Measurements from ENCODE around the gene HOXD9. TPM values are rescaled to one million over a fixed set of nuclear protein-coding genes. Genes with fewer than 3 reads are reported as not detected.

HOXD9 gene
- total RNA-seq, 1 donor from 2014 or later: not detected

- no peak for DNase-seq (ENCODE audit: extremely low spot score, unreplicated experiment)
- peak overlapping the region; percentile 16 for H3K27ac Mint-ChIP-seq (ENCODE audit: unreplicated experiment)
- no peaks in the 10 kb centered on the region for H3K9me3 Mint-ChIP-seq (ENCODE audit: unreplicated experiment)
- peaks cover 29% of the 10 kb centered on the region for H3K4me1 Mint-ChIP-seq (ENCODE audit: unreplicated experiment)
- no peaks in the 10 kb centered on the region for H3K36me3 Mint-ChIP-seq (ENCODE audit: unreplicated experiment)
- H3K27me3 Mint-ChIP-seq (ENCODE audit: unreplicated experiment): peaks cover 87% of the 10 kb centered on the region
- no peak for TF ChIP-seq CTCF (IDR thresholded peaks at IDR 0.05)
- H3K4me3 Mint-ChIP-seq (ENCODE audit: unreplicated experiment): no peak overlapping the region
These were observed 39.4 kb upstream of the HOXD9 start for GRCh38 chr2:176082824-176083751.

GRCh38 chr2:176083796-176084261, 38.7 kb upstream of the HOXD9 start, which contains the start of gene EVX2:
EVX2 (minus strand) TSS chr2:176083962; CDS start chr2:176083776, 186 bp downstream.
- H3K9me3 Mint-ChIP-seq (ENCODE audit: unreplicated experiment): no peaks in the 10 kb centered on the region
- H3K27ac Mint-ChIP-seq (ENCODE audit: unreplicated experiment): peak within 1 kb of the TSS; percentile 16
- no peak within 1 kb of the TSS for H3K4me3 Mint-ChIP-seq (ENCODE audit: unreplicated experiment)
- no peaks in the 10 kb centered on the region for H3K36me3 Mint-ChIP-seq (ENCODE audit: unreplicated experiment)
- no peak for DNase-seq (ENCODE audit: extremely low spot score, unreplicated experiment)
- H3K27me3 Mint-ChIP-seq (ENCODE audit: unreplicated experiment): peaks cover 87% of the 10 kb centered on the region
- TF ChIP-seq CTCF (IDR thresholded peaks at IDR 0.05): no peak
- H3K4me1 Mint-ChIP-seq (ENCODE audit: unreplicated experiment): peaks cover 33% of the 10 kb centered on the region

- DNase-seq (ENCODE audit: extremely low spot score, unreplicated experiment): no peak
- H3K27me3 Mint-ChIP-seq (ENCODE audit: unreplicated experiment): peaks cover 87% of the 10 kb centered on the region
- H3K36me3 Mint-ChIP-seq (ENCODE audit: unreplicated experiment): no peaks in the 10 kb centered on the region
- peaks cover 26% of the 10 kb centered on the region for H3K4me1 Mint-ChIP-seq (ENCODE audit: unreplicated experiment)
- no peaks in the 10 kb centered on the region for H3K9me3 Mint-ChIP-seq (ENCODE audit: unreplicated experiment)
- H3K27ac Mint-ChIP-seq (ENCODE audit: unreplicated experiment): no peak overlapping the region
- no peak overlapping the region for H3K4me3 Mint-ChIP-seq (ENCODE audit: unreplicated experiment)
- TF ChIP-seq CTCF (IDR thresholded peaks at IDR 0.05): no peak
These were observed 37.9 kb upstream of the HOXD9 start for GRCh38 chr2:176084611-176085119.

GRCh38 chr2:176085120-176085788, 37.3 kb upstream of the HOXD9 start:
- H3K4me1 Mint-ChIP-seq (ENCODE audit: unreplicated experiment): peaks cover 25% of the 10 kb centered on the region
- H3K36me3 Mint-ChIP-seq (ENCODE audit: unreplicated experiment): no peaks in the 10 kb centered on the region
- no peak overlapping the region for H3K27ac Mint-ChIP-seq (ENCODE audit: unreplicated experiment)
- H3K9me3 Mint-ChIP-seq (ENCODE audit: unreplicated experiment): no peaks in the 10 kb centered on the region
- DNase-seq (ENCODE audit: extremely low spot score, unreplicated experiment): no peak
- no peak for TF ChIP-seq CTCF (IDR thresholded peaks at IDR 0.05)
- peaks cover 93% of the 10 kb centered on the region for H3K27me3 Mint-ChIP-seq (ENCODE audit: unreplicated experiment)
- H3K4me3 Mint-ChIP-seq (ENCODE audit: unreplicated experiment): no peak overlapping the region
